ENCODE measurements around the gene CYB5R3. TPM values are rescaled to one million over a fixed set of nuclear protein-coding genes. Genes with fewer than 3 reads are reported as not detected.
"Not testable (repeated sequence)": the region's sequence is repeated elsewhere in the genome, so short reads cannot be mapped to it uniquely, and the experiment has no call there.

The CYB5R3 gene
- polyA plus RNA-seq, 1 donor: 201 TPM

DNA sequence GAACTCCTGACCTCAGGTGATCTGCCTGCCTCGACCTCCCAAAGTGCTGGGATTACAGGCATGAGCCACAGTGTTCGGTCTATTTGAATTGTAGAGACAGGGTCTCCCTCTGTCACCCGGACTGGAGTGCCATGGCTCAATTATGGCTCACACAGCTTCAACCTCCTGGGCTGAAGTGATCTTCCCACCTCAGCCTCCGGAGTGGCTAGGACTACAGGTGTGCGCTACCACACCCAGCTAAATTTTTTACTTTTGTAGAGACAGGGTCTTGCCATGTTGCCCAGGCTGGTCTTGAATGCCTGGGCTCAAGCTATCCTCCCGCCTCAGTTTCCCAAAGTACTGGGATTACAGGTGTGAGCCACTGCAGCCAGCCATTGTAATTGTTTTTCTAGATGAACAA is 81.2 kb downstream of the CYB5R3 start:
- not testable (repeated sequence) for H3K9me3 ChIP-seq (ENCODE audit: control insufficient read depth, low read depth, low read length); H3K27me3 ChIP-seq (ENCODE audit: control insufficient read depth, insufficient read depth, low read length); H3K36me3 ChIP-seq (ENCODE audit: control insufficient read depth, insufficient read depth, low read length); DNase-seq; H3K4me3 ChIP-seq (ENCODE audit: low read length); H3K4me1 ChIP-seq (ENCODE audit: control insufficient read depth, insufficient read depth, low read length); H3K27ac ChIP-seq (ENCODE audit: low read length)
- no CpG with 5 or more reads among the region's 6 CpGs for WGBS (ENCODE audit: insufficient coverage, low lambda C conversion rate)

Other genes starting within 250 kb of the CYB5R3 start
- gene NFAM1, start 217.0 kb downstream of the CYB5R3 start, polyA plus RNA-seq: 1.8 TPM
- 20.0 TPM for gene RRP7A, start 129.6 kb downstream of the CYB5R3 start, polyA plus RNA-seq
- 2.9 TPM for gene SERHL2, start 95.4 kb downstream of the CYB5R3 start, polyA plus RNA-seq
- gene POLDIP3, start 34.5 kb downstream of the CYB5R3 start, polyA plus RNA-seq: 57.4 TPM
- 0.19 TPM for gene ATP5MGL, start 8.8 kb downstream of the CYB5R3 start, polyA plus RNA-seq
- 5.5 TPM for gene A4GALT, start 71.5 kb upstream of the CYB5R3 start, polyA plus RNA-seq
- 70.8 TPM for gene ARFGAP3, start 207.9 kb upstream of the CYB5R3 start, polyA plus RNA-seq

Data from large intestine (tissue), 3 donors.